HEK293 (cell line): Measurements from ENCODE around the gene AGAP1.

ENCODE experiments used
- CTCF ChIA-PET: fragments of 350-600 bp; formaldehyde crosslinking; extraction: SDS; loops from one replicate; lab custom pipeline; 2021; ENCODE audit warnings: antibody characterized with exemption; lab: Yijun Ruan, JAX
- POLR2A ChIA-PET: fragments of 300-600 bp; formaldehyde crosslinking; extraction: SDS; loops from one replicate; lab custom pipeline; 2020; ENCODE audit warnings: antibody characterized with exemption, inconsistent platforms; lab: Yijun Ruan, JAX
- H3K27ac ChIP-seq: fragments of 200-500 bp; sonication (Bioruptor generic); 2 replicates; pipeline ENCODE4 v1.5.1; 2014; ENCODE audit warnings: low read depth, low read length, control low read depth, inconsistent platforms; ENCODE audit errors: extremely low read depth
- H3K36me3 ChIP-seq, 2 experiments: fragments of 200-500 bp in 1 of 2; sonication (Bioruptor generic) in 1 of 2; 1 replicate in 1 of 2; 2 replicates in 1 of 2; pipeline ENCODE4 v1.5.1; 2014 to 2017; ENCODE audit warnings: inconsistent platforms in 2 of 2, low read length in 2 of 2; ENCODE audit not compliant: control insufficient read depth in 2 of 2, insufficient read depth in 1 of 2
- H3K4me1 ChIP-seq: fragments of 200-500 bp; sonication (Bioruptor generic); 2 replicates; pipeline ENCODE4 v1.5.1; 2014; ENCODE audit warnings: mild to moderate bottlenecking, low read length, inconsistent platforms; ENCODE audit not compliant: control insufficient read depth, insufficient read depth
- H3K4me3 ChIP-seq: 2 replicates; pipeline ENCODE4 v1.5.1; 2011; ENCODE audit warnings: low read depth, mild to moderate bottlenecking, control low read depth, low read length, moderate library complexity
- H3K9me3 ChIP-seq: fragments of 200-500 bp; sonication (Bioruptor generic); 2 replicates; pipeline ENCODE4 v1.5.1; 2014; ENCODE audit warnings: low read depth, low read length, inconsistent platforms; ENCODE audit not compliant: control insufficient read depth, insufficient read depth
- GFI1B ChIP-seq: fragments of 450-650 bp; formaldehyde crosslinking; IDR thresholded peaks from 2 replicates; pipeline ENCODE4 v1.5.1; 2016; ENCODE audit warnings: missing biosample characterization, missing genetic modification characterization
- SCRT1 ChIP-seq: fragments of 450-650 bp; formaldehyde crosslinking; IDR thresholded peaks from 2 replicates; pipeline ENCODE4 v1.5.1; 2016; ENCODE audit warnings: missing biosample characterization, missing genetic modification characterization, borderline replicate concordance
- SCRT2 ChIP-seq: fragments of 450-650 bp; formaldehyde crosslinking; IDR thresholded peaks from 2 replicates; pipeline ENCODE4 v1.5.1; 2016; ENCODE audit warnings: missing biosample characterization, missing genetic modification characterization
- TSHZ1 ChIP-seq: fragments of 450-650 bp; formaldehyde crosslinking; IDR thresholded peaks from 2 replicates; pipeline ENCODE4 v1.5.1; 2016; ENCODE audit warnings: missing biosample characterization, missing genetic modification characterization, borderline replicate concordance
- ZBTB17 ChIP-seq: fragments of 450-650 bp; formaldehyde crosslinking; IDR thresholded peaks from 2 replicates; pipeline ENCODE4 v1.5.1; 2016; ENCODE audit warnings: missing biosample characterization, missing genetic modification characterization
- ZEB2 ChIP-seq: fragments of 450-650 bp; formaldehyde crosslinking; IDR thresholded peaks from 2 replicates; pipeline ENCODE4 v1.5.1; 2016; ENCODE audit warnings: missing biosample characterization, missing genetic modification characterization
- ZNF112 ChIP-seq: fragments of 450-650 bp; formaldehyde crosslinking; IDR thresholded peaks from 2 replicates; pipeline ENCODE4 v1.5.0; 2017; ENCODE audit warnings: missing biosample characterization, missing genetic modification characterization
- ZNF169 ChIP-seq: fragments of 450-650 bp; formaldehyde crosslinking; IDR thresholded peaks from 2 replicates; pipeline ENCODE4 v1.5.1; 2016; ENCODE audit warnings: missing biosample characterization, missing genetic modification characterization
- ZNF324 ChIP-seq: fragments of 450-650 bp; formaldehyde crosslinking; IDR thresholded peaks from 2 replicates; pipeline ENCODE4 v1.5.1; 2016; ENCODE audit warnings: missing biosample characterization, missing genetic modification characterization
- ZNF398 ChIP-seq: fragments of 450-650 bp; formaldehyde crosslinking; IDR thresholded peaks from 2 replicates; pipeline ENCODE4 v1.5.1; 2017; ENCODE audit warnings: missing biosample characterization, missing genetic modification characterization
- ZNF48 ChIP-seq: fragments of 450-650 bp; formaldehyde crosslinking; IDR thresholded peaks from 2 replicates; pipeline ENCODE4 v1.5.1; 2016; ENCODE audit warnings: missing biosample characterization, missing genetic modification characterization
- ZNF561 ChIP-seq: fragments of 450-650 bp; IDR thresholded peaks from 2 replicates; pipeline ENCODE4 v1.5.1; 2018; ENCODE audit warnings: missing biosample characterization, missing genetic modification characterization, borderline replicate concordance
- ZNF658 ChIP-seq: fragments of 450-650 bp; formaldehyde crosslinking; IDR thresholded peaks from 2 replicates; pipeline ENCODE4; 2016; ENCODE audit warnings: missing biosample characterization, missing genetic modification characterization
- ZNF830 ChIP-seq: fragments of 450-650 bp; IDR thresholded peaks from 2 replicates; pipeline ENCODE4 v1.5.0; 2018; ENCODE audit warnings: missing biosample characterization, missing genetic modification characterization, low read depth, mild to moderate bottlenecking, moderate library complexity

AGAP1 gene

GRCh38 chr2:235773188-235773928 is 279.5 kb downstream of the AGAP1 start (continued):
- TF ChIP-seq ZNF830 (tag by site-specific recombination) (no peak), TSHZ1 (no peak)

- H3K9me3 ChIP-seq = no peaks in the 10 kb centered on the region
- TF ChIP-seq ZBTB17 (tag by site-specific recombination) (no peak), ZEB2 (no peak), SCRT2 (tag by site-specific recombination) (peak; percentile 63), SCRT1 (tag by site-specific recombination) (peak; percentile 48; the same call in 1 of the 2 replicates)
- CTCF ChIA-PET = interaction anchor here (0.5 to 1.7 kb wide), 4 partner anchors 8 to 739 kb away, joined by 3 to 5 read pairs (median 4); no protein-coding TSS in a partner anchor
- no peak overlapping the region for H3K4me3 ChIP-seq
- peaks cover 0 to 5% of the 10 kb centered on the region in 2 experiments; a peak in 1 of 3 replicates for H3K36me3 ChIP-seq
- H3K27ac ChIP-seq = no peak overlapping the region
- POLR2A ChIA-PET = no interaction called here
- H3K4me1 ChIP-seq = no peaks in the 10 kb centered on the region
Observed at GRCh38 chr2:235774153-235774870, 280.5 kb downstream of the AGAP1 start.

- Histone ChIP-seq H3K36me3 (peaks cover 0 to 5% of the 10 kb centered on the region in 2 experiments; a peak in 1 of 3 replicates), H3K9me3 (no peaks in the 10 kb centered on the region), H3K4me3 (no peak overlapping the region), H3K4me1 (peaks cover 12% of the 10 kb centered on the region), H3K27ac (no peak overlapping the region)
- ChIA-PET POLR2A (no interaction called here), CTCF (interaction anchor here (0.7 to 6.8 kb wide), 2 partner anchors 404 to 1371 kb away, joined by 3 to 146 read pairs; no protein-coding TSS in a partner anchor)
- TF ChIP-seq ZNF169 (tag by site-specific recombination) (no peak), GFI1B (tag by site-specific recombination) (no peak), ZNF658 (no peak), ZNF398 (tag by site-specific recombination) (no peak), ZNF324 (tag by site-specific recombination) (no peak), ZNF112 (tag by site-specific recombination) (no peak), ZNF48 (tag by site-specific recombination) (no peak), ZNF561 (tag by site-specific recombination) (no peak)
Observed at GRCh38 chr2:235776531-235776930, 282.7 kb downstream of the AGAP1 start.
